H1 (cell line): ENCODE measurements around the gene RNF220.

ENCODE experiments used
- GABPA ChIP-seq: IDR thresholded peaks from 2 replicates; pipeline ENCODE4 v1.6.1; 2011; ENCODE audit warnings: mild to moderate bottlenecking, low read length, moderate library complexity, borderline replicate concordance; ENCODE audit not compliant: insufficient read depth
- POLR2A ChIP-seq, 2 experiments: IDR thresholded peaks; 1 replicate in 1 of 2; 2 replicates in 1 of 2; pipeline ENCODE4 v1.6.1; 2011; ENCODE audit warnings: low read depth in 2 of 2, low read length in 2 of 2, mild to moderate bottlenecking in 2 of 2; ENCODE audit errors: control extremely low read depth in 1 of 2
- TBP ChIP-seq: IDR thresholded peaks from 2 replicates; pipeline ENCODE4 v1.6.1; 2011; ENCODE audit warnings: low read depth, low read length, improper control_type of control experiment

- no peak for TF ChIP-seq GABPA
- TF ChIP-seq POLR2A (IDR thresholded peaks at IDR 0.05; ENCODE audit: control extremely low read depth in 1 of 2, low read depth in 2 of 2, low read length in 2 of 2) = no peak
- TF ChIP-seq TBP = no peak
Observed at GRCh38 chr1:44409757-44410156, 4.7 kb downstream of the RNF220 start.
